GM12878 (cell line): ENCODE measurements around the gene FBXL7. TPM values are rescaled to one million over a fixed set of nuclear protein-coding genes. Genes with fewer than 3 reads are reported as not detected.

Experiments used
- ATAC-seq: fragments of 200-7000 bp; cut with Tn5 transposase; 3 replicates; pipeline ENCODE4 v1.9.1; 2020; ENCODE audit warnings: mild to moderate bottlenecking, moderate library complexity
- BruUV-seq: library from RNA; stranded (reverse); fragments of 400-500 nt; replicated peaks from 2 replicates; lab custom pipeline; 2021; lab: Mats Ljungman, UMichigan
- CTCF ChIA-PET: fragments of 300-600 bp; sonication (Branson Sonifier 250); formaldehyde crosslinking; extraction: SDS; loops from one replicate; lab custom pipeline; 2021; ENCODE audit warnings: inconsistent platforms; lab: Yijun Ruan, JAX
- POLR2A ChIA-PET: fragments of 350-600 bp; formaldehyde crosslinking; extraction: SDS; loops from one replicate; lab custom pipeline; 2021; ENCODE audit warnings: inconsistent platforms; lab: Charles Lee
- RAD21 ChIA-PET: fragments of 300-600 bp; sonication (Branson Sonifier 250); formaldehyde crosslinking; loops from one replicate; lab custom pipeline; 2023; ENCODE audit warnings: antibody characterized with exemption; ENCODE audit not compliant: unreplicated experiment; lab: Charles Lee
- SMC1A ChIA-PET: fragments of 300-600 bp; sonication (Branson Sonifier 250); formaldehyde crosslinking; loops from one replicate; lab custom pipeline; 2023; ENCODE audit not compliant: unreplicated experiment, uncharacterized antibody; lab: Charles Lee
- DNase-seq: peaks from one replicate; pipeline ENCODE4 v3.0.0-alpha.2; 2011; ENCODE audit warnings: low read depth, low spot score
- FAIRE-seq: peaks from 3 replicates; lab custom pipeline; 2011; peaks lifted over from hg19 to GRCh38; lab: Jason Lieb, UNC
- H2AFZ ChIP-seq: 2 replicates; pipeline ENCODE4 v1.6.0; 2011; ENCODE audit warnings: low read depth, low read length, control low read depth; ENCODE audit not compliant: control insufficient read depth
- H3K27ac ChIP-seq: 2 replicates; pipeline ENCODE4 v1.5.1; 2011; ENCODE audit warnings: control low read depth; ENCODE audit not compliant: control insufficient read depth, insufficient read depth
- H3K27me3 ChIP-seq, 2 experiments: replicated peaks in 1 of 2; 2 replicates each; pipeline versions ENCODE4 v1.6.0 to v1.6.1; 2011; ENCODE audit warnings: low read length in 1 of 2; ENCODE audit not compliant: control insufficient read depth in 2 of 2, insufficient read depth in 2 of 2
- H3K36me3 ChIP-seq, 2 experiments: 2 replicates each; pipeline ENCODE4 v1.5.1; 2011; ENCODE audit warnings: low read length in 1 of 2; ENCODE audit not compliant: control insufficient read depth in 2 of 2, insufficient read depth in 2 of 2
- H3K4me1 ChIP-seq: 2 replicates; pipeline ENCODE4 v1.6.1; 2011; ENCODE audit warnings: mild to moderate bottlenecking, low read length, moderate library complexity, mixed read lengths; ENCODE audit not compliant: control insufficient read depth, insufficient read depth
- H3K4me2 ChIP-seq: 2 replicates; pipeline ENCODE4 v1.6.0; 2011; ENCODE audit warnings: control low read depth; ENCODE audit not compliant: control insufficient read depth, insufficient read depth
- H3K4me3 ChIP-seq: fragments of 200-600 bp; sonication (generic); 2 replicates; pipeline ENCODE4 v1.5.1; 2016
- H3K79me2 ChIP-seq: 2 replicates; pipeline ENCODE4 v1.6.0; 2011; ENCODE audit warnings: low read length; ENCODE audit not compliant: control insufficient read depth, insufficient read depth
- H3K9ac ChIP-seq: 2 replicates; pipeline ENCODE4 v1.8.0; 2011; ENCODE audit warnings: low read length, control low read depth, mixed read lengths; ENCODE audit not compliant: control insufficient read depth, insufficient read depth
- H3K9me3 ChIP-seq: replicated peaks from 3 replicates; pipeline ENCODE4 v1.5.1; 2011; ENCODE audit warnings: mild to moderate bottlenecking, low read length; ENCODE audit not compliant: control insufficient read depth, insufficient read depth
- H4K20me1 ChIP-seq: 2 replicates; pipeline ENCODE4 v1.6.0; 2011; ENCODE audit not compliant: control insufficient read depth, insufficient read depth
- BRCA1 ChIP-seq: IDR thresholded peaks from 2 replicates; pipeline ENCODE4 v1.6.1; 2011; ENCODE audit warnings: low read depth, low read length, improper control_type of control experiment
- CREB1 ChIP-seq: IDR thresholded peaks from 2 replicates; pipeline ENCODE4 v1.6.1; 2012; ENCODE audit warnings: low read depth, mild to moderate bottlenecking, inconsistent platforms
- E2F4 ChIP-seq: IDR thresholded peaks from 2 replicates; pipeline ENCODE4 v1.6.1; 2012; ENCODE audit warnings: low read depth, low read length, improper control_type of control experiment
- EED ChIP-seq: sonication (generic); IDR thresholded peaks from 2 replicates; pipeline ENCODE4 v1.6.1; 2016; ENCODE audit warnings: antibody characterized with exemption, low read depth
- EGR1 ChIP-seq, 2 experiments: IDR thresholded peaks; 1 replicate in 1 of 2; 2 replicates in 1 of 2; pipeline ENCODE4 v1.6.1; 2011 to 2012; ENCODE audit warnings: low read depth in 2 of 2, low read length in 2 of 2, borderline replicate concordance in 1 of 2, mild to moderate bottlenecking in 1 of 2, moderate library complexity in 1 of 2
- ELK1 ChIP-seq: IDR thresholded peaks from 2 replicates; pipeline ENCODE4 v1.6.1; 2012; ENCODE audit warnings: low read depth, low read length, improper control_type of control experiment
- MTA2 ChIP-seq: fragments of 450-650 bp; IDR thresholded peaks from 2 replicates; pipeline ENCODE4 v1.6.1; 2016; ENCODE audit warnings: low read depth, mild to moderate bottlenecking, moderate library complexity
- NR2F1 ChIP-seq: fragments of 450-650 bp; conservative IDR thresholded peaks from 2 replicates; pipeline ENCODE4 v1.6.1; 2017; ENCODE audit warnings: mild to moderate bottlenecking
- RAD51 ChIP-seq: fragments of 450-650 bp; IDR thresholded peaks from 2 replicates; pipeline ENCODE4 v1.6.1; 2016; ENCODE audit warnings: moderate library complexity, mild to moderate bottlenecking, inconsistent platforms
- SIN3A ChIP-seq: IDR thresholded peaks from 2 replicates; pipeline ENCODE4 v1.6.1; 2012; ENCODE audit warnings: low read depth, low read length, improper control_type of control experiment
- SPI1 ChIP-seq: IDR thresholded peaks from 2 replicates; pipeline ENCODE4 v1.6.1; 2011; ENCODE audit warnings: low read depth, mild to moderate bottlenecking, low read length, moderate library complexity, borderline replicate concordance; ENCODE audit not compliant: insufficient read depth
- STAT1 ChIP-seq: fragments of 450-650 bp; conservative IDR thresholded peaks from 2 replicates; pipeline ENCODE4 v1.6.1; 2014; ENCODE audit warnings: antibody characterized with exemption, mild to moderate bottlenecking
- TCF7 ChIP-seq: IDR thresholded peaks from 2 replicates; pipeline ENCODE4 v1.6.1; 2014; ENCODE audit warnings: antibody characterized with exemption, borderline replicate concordance
- ZBTB11 ChIP-seq: fragments of 450-650 bp; formaldehyde crosslinking; IDR thresholded peaks from 2 replicates; pipeline ENCODE4 v1.5.0; 2022; ENCODE audit warnings: mild to moderate bottlenecking, missing genetic modification characterization
- ZNF207 ChIP-seq: fragments of 450-650 bp; IDR thresholded peaks from 2 replicates; pipeline ENCODE4 v1.6.1; 2014; ENCODE audit warnings: antibody characterized with exemption, mild to moderate bottlenecking, borderline replicate concordance
- ZNF24 ChIP-seq: fragments of 450-650 bp; IDR thresholded peaks from 2 replicates; pipeline ENCODE4 v1.6.1; 2017; ENCODE audit warnings: antibody characterized with exemption, mild to moderate bottlenecking
- WGBS: methylation state at CpG from one replicate; pipeline ENCODE4 v1.1.6; 2016; ENCODE audit warnings: low lambda C conversion rate; ENCODE audit not compliant: insufficient replicate concordance, insufficient coverage; ENCODE audit errors: missing lambda C conversion rate; 5-methylcytosine and 5-hydroxymethylcytosine counted together
- in situ Hi-C: fragments of 300-500 bp; cut with MboI; formaldehyde crosslinking; loops from 9 replicates; pipeline ENCODE4 v1.14.3; 2018; ENCODE audit warnings: mixed read lengths
- intact Hi-C: fragments of 100-400 bp; cut with micrococcal nuclease; formaldehyde crosslinking; loops from one replicate; pipeline ENCODE4 v1.14.2; 2022; ENCODE audit not compliant: unreplicated experiment
- polyA plus RNA-seq, 11 experiments: library from polyadenylated mRNA; depleted of rRNA in 4 of 11; unstranded in 6 of 11; stranded (reverse) in 5 of 11; fragments of >200 nt; fragmentation: Nextera tagmentation in 4 of 11; fragmentation: Illumina TruSeq in 1 of 11; extraction: Ambion mirVana in 4 of 11; extraction: Trizol in 1 of 11; gene quantifications; 1 replicate in 1 of 11; 2 replicates in 10 of 11; pipeline versions ENCODE4 v1.2.1 to v1.2.3, GENCODE V29; 2011 to 2016; ENCODE audit warnings: inconsistent platforms in 2 of 11, missing spikeins in 2 of 11, low read depth in 1 of 11
- total RNA-seq, 4 experiments: library from RNA; depleted of rRNA in 3 of 4; stranded (reverse); fragments of >200 nt in 3 of 4; fragmentation: Illumina TruSeq in 1 of 4; extraction: Trizol in 1 of 4; gene quantifications; 2 replicates each; pipeline versions ENCODE4 v1.2.1 to v1.2.3, GENCODE V29; 2013 to 2021
- TF ChIP-seq, protein P1 (sequence below): IDR thresholded peaks from 2 replicates; pipeline ENCODE4 v1.6.1; 2012; ENCODE audit warnings: low read depth, low read length, improper control_type of control experiment
- TF ChIP-seq, protein P2 (sequence below): fragments of 450-650 bp; IDR thresholded peaks from 2 replicates; pipeline ENCODE4 v1.6.1; 2018; ENCODE audit warnings: mild to moderate bottlenecking, low read depth, moderate library complexity; ENCODE audit not compliant: partially characterized antibody

FBXL7 gene
- total and polyA plus RNA-seq, 10 of the 15 experiments (the other 5 are each of a cell fraction or from before 2014, with no cell fraction given), result 0.03 to 0.44 (median 0.16) TPM

- Histone ChIP-seq H3K27me3 (no peaks in the 10 kb centered on the region), H3K9ac (no peak overlapping the region), H3K4me2 (no peak overlapping the region), H3K9me3 (no peaks in the 10 kb centered on the region), H4K20me1 (no peaks in the 10 kb centered on the region), H3K27ac (no peak overlapping the region), H3K36me3 (no peaks in the 10 kb centered on the region), H3K79me2 (no peaks in the 10 kb centered on the region), H2AFZ (no peak overlapping the region), H3K4me1 (no peaks in the 10 kb centered on the region), H3K4me3 (no peak overlapping the region)
- intact Hi-C loops, result no loop called here
- no peak for ATAC-seq
- ChIA-PET RAD21 (no interaction called here), CTCF (no interaction called here), POLR2A (no interaction called here), SMC1A (no interaction called here)
- 11% methylated on average over 3 of the region's 3 CpGs for WGBS
- FAIRE-seq, result no peak
- no peak for DNase-seq
- BruUV-seq, result no TSS peak
- in situ Hi-C loops, result no loop called here
- no peak for TF ChIP-seq ZNF207
- no peak for TF ChIP-seq MTA2
- TF ChIP-seq ZNF24, result no peak
- no peak for TF ChIP-seq RAD51
- no peak for TF ChIP-seq STAT1
- no peak for TF ChIP-seq TCF7
- TF ChIP-seq NR2F1, result no peak
- no peak for TF ChIP-seq CREB1
- TF ChIP-seq, protein P1, sequence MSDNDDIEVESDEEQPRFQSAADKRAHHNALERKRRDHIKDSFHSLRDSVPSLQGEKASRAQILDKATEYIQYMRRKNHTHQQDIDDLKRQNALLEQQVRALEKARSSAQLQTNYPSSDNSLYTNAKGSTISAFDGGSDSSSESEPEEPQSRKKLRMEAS, result no peak
- no peak for TF ChIP-seq E2F4
- no peak for TF ChIP-seq SIN3A
- TF ChIP-seq SPI1, result no peak
- TF ChIP-seq EED, result no peak
- TF ChIP-seq, protein P2, sequence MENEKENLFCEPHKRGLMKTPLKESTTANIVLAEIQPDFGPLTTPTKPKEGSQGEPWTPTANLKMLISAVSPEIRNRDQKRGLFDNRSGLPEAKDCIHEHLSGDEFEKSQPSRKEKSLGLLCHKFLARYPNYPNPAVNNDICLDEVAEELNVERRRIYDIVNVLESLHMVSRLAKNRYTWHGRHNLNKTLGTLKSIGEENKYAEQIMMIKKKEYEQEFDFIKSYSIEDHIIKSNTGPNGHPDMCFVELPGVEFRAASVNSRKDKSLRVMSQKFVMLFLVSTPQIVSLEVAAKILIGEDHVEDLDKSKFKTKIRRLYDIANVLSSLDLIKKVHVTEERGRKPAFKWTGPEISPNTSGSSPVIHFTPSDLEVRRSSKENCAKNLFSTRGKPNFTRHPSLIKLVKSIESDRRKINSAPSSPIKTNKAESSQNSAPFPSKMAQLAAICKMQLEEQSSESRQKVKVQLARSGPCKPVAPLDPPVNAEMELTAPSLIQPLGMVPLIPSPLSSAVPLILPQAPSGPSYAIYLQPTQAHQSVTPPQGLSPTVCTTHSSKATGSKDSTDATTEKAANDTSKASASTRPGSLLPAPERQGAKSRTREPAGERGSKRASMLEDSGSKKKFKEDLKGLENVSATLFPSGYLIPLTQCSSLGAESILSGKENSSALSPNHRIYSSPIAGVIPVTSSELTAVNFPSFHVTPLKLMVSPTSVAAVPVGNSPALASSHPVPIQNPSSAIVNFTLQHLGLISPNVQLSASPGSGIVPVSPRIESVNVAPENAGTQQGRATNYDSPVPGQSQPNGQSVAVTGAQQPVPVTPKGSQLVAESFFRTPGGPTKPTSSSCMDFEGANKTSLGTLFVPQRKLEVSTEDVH, result no peak
- TF ChIP-seq EGR1 (IDR thresholded peaks at IDR 0.05; ENCODE audit: borderline replicate concordance in 1 of 2, low read depth in 2 of 2, low read length in 2 of 2), result no peak
- no peak for TF ChIP-seq ZBTB11 (CRISPR knock-in tag)
- no peak for TF ChIP-seq BRCA1
- TF ChIP-seq ELK1, result no peak
Observed at GRCh38 chr5:15560421-15560820, 60.4 kb downstream of the FBXL7 start.
